Measurements from ENCODE around the gene P4HA2. TPM values are rescaled to one million over a fixed set of nuclear protein-coding genes. Genes with fewer than 3 reads are reported as not detected.

Gene P4HA2
- total and polyA plus RNA-seq, 9 donors, result 40.7 to 71.3 (median 50.5) TPM

GRCh38 chr5:132270706-132271105 is 43.1 kb upstream of the P4HA2 start:
- Histone ChIP-seq H3K4me1 (ENCODE audit: control insufficient read depth, insufficient read depth, low read length) (peaks cover 54% of the 10 kb centered on the region), H3K4me3 (ENCODE audit: low read length) (no peak overlapping the region), H3K27ac (ENCODE audit: low read length) (peak overlapping the region; percentile 10), H3K9me3 (replicated peaks; ENCODE audit: control insufficient read depth, low read depth, low read length) (no peaks in the 10 kb centered on the region), H3K36me3 (ENCODE audit: control insufficient read depth, insufficient read depth, low read length) (peaks cover 69% of the 10 kb centered on the region), H3K27me3 (ENCODE audit: control insufficient read depth, insufficient read depth, low read length) (no peaks in the 10 kb centered on the region)
- DNase-seq, result peak; percentile 65
- 72% methylated on average over 4 of the region's 6 CpGs for WGBS (ENCODE audit: insufficient coverage)

- DNase-seq, result no peak
- peak overlapping the region; percentile 49 for H3K27ac ChIP-seq (ENCODE audit: low read length)
- H3K4me3 ChIP-seq (ENCODE audit: low read length), result no peak overlapping the region
- H3K27me3 ChIP-seq (ENCODE audit: control insufficient read depth, insufficient read depth, low read length), result no peaks in the 10 kb centered on the region
- H3K9me3 ChIP-seq (replicated peaks; ENCODE audit: control insufficient read depth, low read depth, low read length), result no peaks in the 10 kb centered on the region
- H3K36me3 ChIP-seq (ENCODE audit: control insufficient read depth, insufficient read depth, low read length), result peaks cover 72% of the 10 kb centered on the region
- H3K4me1 ChIP-seq (ENCODE audit: control insufficient read depth, insufficient read depth, low read length), result peaks cover 58% of the 10 kb centered on the region
- WGBS (ENCODE audit: insufficient coverage), result 80% methylated on average over 1 of the region's 1 CpG
Observed at GRCh38 chr5:132270335-132270665, 42.6 kb upstream of the P4HA2 start.

- no peaks in the 10 kb centered on the region for H3K9me3 ChIP-seq (replicated peaks; ENCODE audit: control insufficient read depth, low read depth, low read length)
- peaks cover 63% of the 10 kb centered on the region for H3K4me1 ChIP-seq (ENCODE audit: control insufficient read depth, insufficient read depth, low read length)
- no peaks in the 10 kb centered on the region for H3K27me3 ChIP-seq (ENCODE audit: control insufficient read depth, insufficient read depth, low read length)
- peak overlapping the region; percentile 49 for H3K27ac ChIP-seq (ENCODE audit: low read length)
- no peak for DNase-seq
- 65% methylated on average over 3 of the region's 3 CpGs for WGBS (ENCODE audit: insufficient coverage)
- no peak overlapping the region for H3K4me3 ChIP-seq (ENCODE audit: low read length)
- peaks cover 75% of the 10 kb centered on the region for H3K36me3 ChIP-seq (ENCODE audit: control insufficient read depth, insufficient read depth, low read length)
Observed at GRCh38 chr5:132269635-132270334, 42.1 kb upstream of the P4HA2 start.

- Histone ChIP-seq H3K4me3 (ENCODE audit: low read length) (no peak overlapping the region), H3K36me3 (ENCODE audit: control insufficient read depth, insufficient read depth, low read length) (peaks cover 74% of the 10 kb centered on the region), H3K27ac (ENCODE audit: low read length) (peak overlapping the region; percentile 20), H3K27me3 (ENCODE audit: control insufficient read depth, insufficient read depth, low read length) (no peaks in the 10 kb centered on the region), H3K9me3 (replicated peaks; ENCODE audit: control insufficient read depth, low read depth, low read length) (no peaks in the 10 kb centered on the region), H3K4me1 (ENCODE audit: control insufficient read depth, insufficient read depth, low read length) (peaks cover 70% of the 10 kb centered on the region)
- WGBS (ENCODE audit: insufficient coverage), result 89% methylated on average over 1 of the region's 8 CpGs
- peak; percentile 50 for DNase-seq
Observed at GRCh38 chr5:132268769-132269551, 41.3 kb upstream of the P4HA2 start.

GRCh38 chr5:132267931-132268768 is 40.5 kb upstream of the P4HA2 start:
- no peaks in the 10 kb centered on the region for H3K9me3 ChIP-seq (replicated peaks; ENCODE audit: control insufficient read depth, low read depth, low read length)
- no CpG with 5 or more reads among the region's 6 CpGs for WGBS (ENCODE audit: insufficient coverage)
- H3K27ac ChIP-seq (ENCODE audit: low read length), result no peak overlapping the region
- H3K36me3 ChIP-seq (ENCODE audit: control insufficient read depth, insufficient read depth, low read length), result peaks cover 78% of the 10 kb centered on the region
- H3K4me1 ChIP-seq (ENCODE audit: control insufficient read depth, insufficient read depth, low read length), result peaks cover 78% of the 10 kb centered on the region
- H3K4me3 ChIP-seq (ENCODE audit: low read length), result no peak overlapping the region
- H3K27me3 ChIP-seq (ENCODE audit: control insufficient read depth, insufficient read depth, low read length), result no peaks in the 10 kb centered on the region
- peak; percentile 53 for DNase-seq

GRCh38 chr5:132267166-132267739 is 39.6 kb upstream of the P4HA2 start:
- H3K27ac ChIP-seq (ENCODE audit: low read length), result peak overlapping the region; percentile 1

GRCh38 chr5:132266836-132267160 is 39.1 kb upstream of the P4HA2 start:
- Histone ChIP-seq H3K27me3 (ENCODE audit: control insufficient read depth, insufficient read depth, low read length) (no peaks in the 10 kb centered on the region), H3K4me3 (ENCODE audit: low read length) (no peak overlapping the region), H3K9me3 (replicated peaks; ENCODE audit: control insufficient read depth, low read depth, low read length) (no peaks in the 10 kb centered on the region), H3K36me3 (ENCODE audit: control insufficient read depth, insufficient read depth, low read length) (peaks cover 80% of the 10 kb centered on the region), H3K27ac (ENCODE audit: low read length) (no peak overlapping the region), H3K4me1 (ENCODE audit: control insufficient read depth, insufficient read depth, low read length) (peaks cover 87% of the 10 kb centered on the region)
- no peak for DNase-seq
- 85% methylated on average over 1 of the region's 1 CpG for WGBS (ENCODE audit: insufficient coverage)

More at GRCh38 chr5:132267166-132267739, 39.6 kb upstream of the P4HA2 start:
- DNase-seq, result no peak
- Histone ChIP-seq H3K36me3 (ENCODE audit: control insufficient read depth, insufficient read depth, low read length) (peaks cover 80% of the 10 kb centered on the region), H3K4me3 (ENCODE audit: low read length) (no peak overlapping the region), H3K9me3 (replicated peaks; ENCODE audit: control insufficient read depth, low read depth, low read length) (no peaks in the 10 kb centered on the region), H3K27me3 (ENCODE audit: control insufficient read depth, insufficient read depth, low read length) (no peaks in the 10 kb centered on the region), H3K4me1 (ENCODE audit: control insufficient read depth, insufficient read depth, low read length) (peaks cover 83% of the 10 kb centered on the region)

- DNase-seq, result no peak
- no peak overlapping the region for H3K4me3 ChIP-seq (ENCODE audit: low read length)
- H3K4me1 ChIP-seq (ENCODE audit: control insufficient read depth, insufficient read depth, low read length), result peaks cover 93% of the 10 kb centered on the region
- H3K27me3 ChIP-seq (ENCODE audit: control insufficient read depth, insufficient read depth, low read length), result no peaks in the 10 kb centered on the region
- H3K9me3 ChIP-seq (replicated peaks; ENCODE audit: control insufficient read depth, low read depth, low read length), result no peaks in the 10 kb centered on the region
- peaks cover 79% of the 10 kb centered on the region for H3K36me3 ChIP-seq (ENCODE audit: control insufficient read depth, insufficient read depth, low read length)
- peak overlapping the region; percentile 74 for H3K27ac ChIP-seq (ENCODE audit: low read length)
- whole genome bisulfite sequencing (ENCODE audit: insufficient coverage), result 81% methylated on average over 5 of the region's 7 CpGs
Observed at GRCh38 chr5:132266031-132266835, 38.6 kb upstream of the P4HA2 start.

- peak; percentile 97 for DNase-seq
- 0% methylated on average over 2 of the region's 8 CpGs for WGBS (ENCODE audit: insufficient coverage)
Observed at GRCh38 chr5:132265336-132266030, 37.8 kb upstream of the P4HA2 start.

More at GRCh38 chr5:132265336-132266030, 37.8 kb upstream of the P4HA2 start:
- Histone ChIP-seq H3K4me3 (ENCODE audit: low read length) (no peak overlapping the region), H3K4me1 (ENCODE audit: control insufficient read depth, insufficient read depth, low read length) (peaks cover 94% of the 10 kb centered on the region), H3K27me3 (ENCODE audit: control insufficient read depth, insufficient read depth, low read length) (no peaks in the 10 kb centered on the region), H3K9me3 (replicated peaks; ENCODE audit: control insufficient read depth, low read depth, low read length) (no peaks in the 10 kb centered on the region), H3K27ac (ENCODE audit: low read length) (peak overlapping the region; percentile 89), H3K36me3 (ENCODE audit: control insufficient read depth, insufficient read depth, low read length) (peaks cover 76% of the 10 kb centered on the region)

Data from muscle of leg (tissue), 11 donors.